ENCODE data around the gene RBMS1. TPM values are rescaled to one million over a fixed set of nuclear protein-coding genes. Genes with fewer than 3 reads are reported as not detected.

The RBMS1 gene
- total RNA-seq, 1 experiment from 2014 or later: 65.4 TPM

- Mint-ChIP-seq H3K9me3 (ENCODE audit: unreplicated experiment) (no peaks in the 10 kb centered on the region), H3K27me3 (ENCODE audit: insufficient read depth, unreplicated experiment) (no peaks in the 10 kb centered on the region), H3K4me3 (ENCODE audit: unreplicated experiment) (no peak overlapping the region), H3K36me3 (ENCODE audit: insufficient read depth, unreplicated experiment) (peaks cover 6% of the 10 kb centered on the region), H3K4me1 (ENCODE audit: insufficient read depth, unreplicated experiment) (peaks cover 39% of the 10 kb centered on the region), H3K27ac (ENCODE audit: low read depth, unreplicated experiment) (peak overlapping the region; percentile 23)
- CTCF ChIA-PET: interaction anchor here (0.6 to 1.9 kb wide), 6 partner anchors 12 to 660 kb away, joined by 3 to 13 read pairs (median 4); no protein-coding TSS in a partner anchor
- BruUV-seq (replicated peaks): no TSS peak
- POLR2A ChIA-PET: interaction anchor here (0.7 kb wide), 1 partner anchor 84 kb away, joined by 3 read pairs; no protein-coding TSS in a partner anchor
- TF ChIP-seq CTCF (IDR thresholded peaks at IDR 0.05; ENCODE audit: unreplicated experiment): no peak
- intact Hi-C loops (cut with micrococcal nuclease): loop anchor here (10.0 kb wide), 1 partner anchor 729 kb away; no protein-coding TSS in a partner anchor
- DNase-seq (ENCODE audit: unreplicated experiment): no peak
These were observed 157.5 kb downstream of the RBMS1 start for GRCh38 chr2:160336105-160336504.

DNA sequence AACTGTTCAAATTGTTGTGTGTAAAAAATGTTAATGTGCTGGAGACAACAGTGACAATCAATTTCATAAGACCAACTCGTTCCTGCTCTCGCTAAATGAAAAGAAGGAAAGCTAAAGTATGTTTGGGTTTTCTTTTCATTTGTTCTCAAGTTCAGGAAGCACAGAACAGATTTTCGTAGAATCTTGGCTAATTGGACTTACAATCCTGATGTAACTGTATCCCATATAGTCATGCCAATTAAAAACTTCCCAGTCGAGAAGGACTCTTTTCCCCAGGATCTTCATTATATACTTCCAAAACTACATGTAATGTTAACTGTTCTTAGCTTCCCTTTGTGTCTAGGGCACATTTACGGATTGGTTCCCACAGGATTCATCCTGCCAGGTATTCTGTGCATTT is 158.2 kb downstream of the RBMS1 start:
- ChIA-PET CTCF (interaction anchor here (0.6 to 1.9 kb wide), 8 partner anchors 12 to 658 kb away, joined by 3 to 6 read pairs (median 4); no protein-coding TSS in a partner anchor), POLR2A (interaction anchor here (0.6 to 1.3 kb wide), 6 partner anchors 9 to 694 kb away, joined by 3 to 6 read pairs (median 4); no protein-coding TSS in a partner anchor)
- no peak for DNase-seq (ENCODE audit: unreplicated experiment)
- no peak for TF ChIP-seq CTCF (IDR thresholded peaks at IDR 0.05; ENCODE audit: unreplicated experiment)
- Mint-ChIP-seq H3K4me1 (ENCODE audit: insufficient read depth, unreplicated experiment) (peaks cover 46% of the 10 kb centered on the region), H3K9me3 (ENCODE audit: unreplicated experiment) (no peaks in the 10 kb centered on the region), H3K4me3 (ENCODE audit: unreplicated experiment) (no peak overlapping the region), H3K36me3 (ENCODE audit: insufficient read depth, unreplicated experiment) (peaks cover 5% of the 10 kb centered on the region), H3K27ac (ENCODE audit: low read depth, unreplicated experiment) (no peak overlapping the region), H3K27me3 (ENCODE audit: insufficient read depth, unreplicated experiment) (no peaks in the 10 kb centered on the region)
- intact Hi-C loops (cut with micrococcal nuclease): loop anchor here (10.0 kb wide), 1 partner anchor 729 kb away; no protein-coding TSS in a partner anchor
- BruUV-seq (replicated peaks): no TSS peak

- no peak overlapping the region for H3K4me3 Mint-ChIP-seq (ENCODE audit: unreplicated experiment)
- POLR2A ChIA-PET: interaction anchor here (0.6 kb wide), 1 partner anchor 24 kb away, joined by 5 read pairs; no protein-coding TSS in a partner anchor
These were observed 159.4 kb downstream of the RBMS1 start for GRCh38 chr2:160334028-160334741.

More at GRCh38 chr2:160334028-160334741, 159.4 kb downstream of the RBMS1 start:
- DNase-seq (ENCODE audit: unreplicated experiment): peak; percentile 76
- CTCF ChIA-PET: interaction anchor here (0.6 to 2.8 kb wide), 8 partner anchors 10 to 659 kb away, joined by 3 to 14 read pairs (median 4); no protein-coding TSS in a partner anchor
- Mint-ChIP-seq H3K27me3 (ENCODE audit: insufficient read depth, unreplicated experiment) (no peaks in the 10 kb centered on the region), H3K4me1 (ENCODE audit: insufficient read depth, unreplicated experiment) (peaks cover 51% of the 10 kb centered on the region), H3K36me3 (ENCODE audit: insufficient read depth, unreplicated experiment) (peaks cover 6% of the 10 kb centered on the region), H3K27ac (ENCODE audit: low read depth, unreplicated experiment) (no peak overlapping the region), H3K9me3 (ENCODE audit: unreplicated experiment) (no peaks in the 10 kb centered on the region)
- intact Hi-C loops (cut with micrococcal nuclease): loop anchor here (10.0 kb wide), 1 partner anchor 731 kb away; no protein-coding TSS in a partner anchor
- no peak for TF ChIP-seq CTCF (IDR thresholded peaks at IDR 0.05; ENCODE audit: unreplicated experiment)
- BruUV-seq (replicated peaks): no TSS peak
